ENCODE measurements around the gene MORC1.
A peak's percentile ranks its signal among the peaks of the same experiment; 100 is the strongest.

Gene MORC1

DNA sequence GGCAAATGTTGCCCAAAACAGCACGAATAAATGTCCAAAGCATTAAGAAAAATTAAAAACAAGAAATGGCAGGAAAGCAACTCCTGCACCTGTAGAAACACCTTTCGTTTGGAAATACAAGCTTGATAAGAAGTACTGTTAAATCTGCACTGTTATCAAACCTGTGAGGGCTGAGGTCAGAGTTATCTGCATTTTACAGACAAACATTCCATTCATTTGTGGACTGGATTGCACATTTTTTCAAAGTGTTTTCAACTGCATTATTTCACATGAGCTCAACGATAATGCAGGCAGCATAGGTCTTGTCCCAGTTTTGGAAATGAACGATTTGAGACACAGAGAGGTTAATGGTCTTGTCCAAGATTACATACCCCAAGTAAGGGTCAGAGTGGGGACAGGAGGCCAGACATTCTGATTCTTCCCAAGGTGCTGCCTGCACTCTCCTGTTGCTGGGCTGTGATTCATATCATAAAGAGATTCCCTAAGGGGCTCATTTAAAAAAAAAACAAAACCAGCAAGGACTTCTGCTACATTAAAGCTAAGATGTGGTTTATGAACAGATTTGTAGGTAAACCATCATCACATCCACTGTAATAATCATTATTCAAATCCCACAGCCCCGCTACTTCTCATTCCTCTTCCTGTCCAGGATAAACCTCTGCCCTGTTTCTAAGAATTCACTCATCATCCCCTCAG lies 177.2 kb downstream of the MORC1 start:
- no peak for DNase-seq (ENCODE audit: low read depth in 2 of 2, low spot score in 1 of 2)

DNA sequence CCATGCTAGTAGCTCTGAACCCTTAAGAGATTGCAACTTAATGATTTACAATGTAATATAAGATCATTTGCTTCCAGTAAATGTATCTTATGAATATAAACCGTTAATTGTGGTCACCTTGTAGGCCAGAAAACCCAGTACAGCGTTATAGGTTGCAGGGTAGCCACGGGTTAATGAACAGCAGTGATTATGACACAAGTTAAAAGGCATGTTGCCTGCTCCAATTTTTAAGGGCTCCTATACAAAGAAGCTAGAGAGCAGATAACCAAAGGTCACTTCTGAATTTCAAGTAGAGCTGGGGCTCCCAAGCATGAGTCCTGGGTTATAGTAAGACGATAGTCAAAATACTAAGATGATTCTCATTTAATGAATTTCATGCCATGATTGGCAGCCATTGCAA lies 177.8 kb downstream of the MORC1 start:
- no peak for DNase-seq (ENCODE audit: low read depth in 2 of 2, low spot score in 1 of 2)

DNA sequence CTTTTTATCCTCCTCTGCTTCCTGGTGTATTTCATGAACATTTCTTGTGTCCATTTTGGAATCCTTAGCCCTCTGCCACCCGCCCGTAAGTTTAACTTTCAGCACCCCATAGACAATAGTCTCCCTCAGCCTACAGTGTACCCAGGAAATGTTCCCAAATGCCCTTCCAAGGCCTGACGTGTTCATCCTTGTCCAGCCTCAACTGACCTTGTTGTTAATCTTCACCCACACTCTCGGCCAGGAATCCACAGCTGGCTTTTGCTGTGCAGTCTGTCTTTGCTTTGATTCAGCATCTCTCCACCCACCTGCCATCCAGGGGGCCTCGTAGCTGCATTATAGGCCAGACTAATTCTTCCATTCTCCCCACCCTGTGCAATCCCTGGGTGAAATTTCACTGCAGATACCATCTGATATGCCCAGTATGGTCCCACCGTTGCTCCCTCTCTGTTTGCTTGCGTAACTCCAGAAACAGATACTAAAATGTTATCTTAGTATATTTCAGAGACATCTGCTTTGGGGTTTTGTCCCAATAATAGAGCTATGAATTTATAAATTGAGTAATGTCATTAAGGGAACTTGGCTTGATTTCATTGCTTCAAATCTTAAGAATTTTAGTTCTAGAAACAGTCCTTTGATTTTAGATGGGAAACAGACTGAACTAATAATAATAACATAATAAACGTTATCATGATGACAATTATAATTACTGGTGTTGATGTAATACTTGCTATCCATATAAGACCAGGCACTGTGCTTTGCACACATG lies 180.8 kb downstream of the MORC1 start:
- DNase-seq (ENCODE audit: low read depth in 2 of 2, low spot score in 1 of 2) = no peak

DNA sequence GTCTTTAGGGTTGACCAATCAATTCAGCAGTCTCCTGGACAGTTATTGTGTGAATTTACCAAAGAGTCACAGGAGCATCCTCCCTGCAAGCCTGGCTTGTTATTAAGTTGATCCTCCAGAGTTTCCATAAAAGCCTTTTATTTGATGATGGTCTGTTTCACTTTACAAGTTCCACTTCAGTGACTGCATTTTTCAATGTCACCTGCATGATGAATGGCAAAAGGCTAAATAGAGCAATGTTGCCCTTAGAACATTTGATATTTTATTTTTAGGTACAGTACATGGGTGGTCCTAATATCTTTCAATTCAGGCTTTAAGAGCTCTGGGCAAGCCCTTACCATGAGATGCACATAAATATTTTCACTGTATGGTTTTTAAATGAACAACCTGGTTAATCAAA lies 186.9 kb downstream of the MORC1 start:
- DNase-seq (ENCODE audit: low read depth in 2 of 2, low spot score in 1 of 2) = no peak

DNA sequence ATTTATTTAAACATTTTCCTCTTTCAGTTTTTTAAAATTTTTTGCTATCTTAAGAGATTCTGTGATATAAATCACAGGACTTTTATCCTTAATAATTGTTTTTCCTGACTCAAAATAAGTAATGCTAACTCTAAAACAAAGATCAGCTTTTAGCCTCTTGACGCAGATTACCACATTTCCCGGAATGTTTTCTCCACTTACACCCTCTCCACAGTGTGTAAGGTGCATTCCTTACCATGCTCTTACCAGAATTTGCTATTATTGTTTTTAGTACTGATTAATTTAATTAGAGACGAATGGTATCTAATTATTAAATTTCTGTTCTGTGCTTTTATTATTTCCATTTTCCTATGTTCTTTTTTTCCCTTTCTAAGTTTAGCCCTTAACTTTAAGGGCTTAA lies 199.1 kb downstream of the MORC1 start:
- DNase-seq (ENCODE audit: low read depth in 2 of 2, low spot score in 1 of 2) = no peak

DNA sequence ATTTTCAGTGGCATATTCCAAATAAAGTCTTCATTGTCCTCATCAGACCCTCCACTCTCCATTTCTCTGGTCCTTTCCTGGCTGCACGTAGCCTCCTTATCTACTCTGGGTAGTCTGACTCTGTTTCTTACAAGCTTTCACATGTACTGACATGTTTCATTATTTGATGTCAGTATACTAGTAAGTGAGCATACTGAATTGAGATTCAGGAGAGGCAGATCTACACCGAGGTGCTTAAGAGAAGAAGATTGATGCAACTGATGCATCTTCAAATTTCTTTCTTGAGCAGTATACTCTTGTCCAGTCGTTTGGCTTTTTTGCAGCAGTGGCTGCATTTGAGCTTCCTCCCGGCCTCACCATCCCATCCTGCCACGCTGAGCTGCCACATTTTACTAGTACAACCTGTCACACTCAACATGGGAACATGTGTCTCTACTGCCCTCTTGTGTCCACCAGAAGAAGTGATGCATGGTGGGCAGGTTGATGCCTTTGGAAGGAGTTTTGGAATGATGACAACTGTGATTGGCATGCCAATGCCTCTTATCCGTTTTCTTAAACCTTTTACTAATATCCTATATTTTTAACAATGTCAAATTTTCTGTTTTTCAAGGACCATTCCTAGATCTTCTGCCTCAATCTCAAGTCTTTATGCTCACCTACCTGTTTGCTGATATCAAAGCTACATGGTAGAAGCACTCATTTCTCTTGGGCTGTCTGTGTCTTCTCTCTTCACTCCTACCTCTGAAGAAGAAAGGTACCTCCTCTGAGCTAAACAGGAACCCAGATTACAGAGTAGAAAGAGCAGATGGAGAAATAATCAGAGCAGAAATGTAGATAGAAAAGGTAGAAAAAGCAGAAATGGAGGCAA lies 202.9 kb downstream of the MORC1 start:
- DNase-seq (ENCODE audit: low read depth in 2 of 2, low spot score in 1 of 2) = peak; percentile 10 to 13

DNA sequence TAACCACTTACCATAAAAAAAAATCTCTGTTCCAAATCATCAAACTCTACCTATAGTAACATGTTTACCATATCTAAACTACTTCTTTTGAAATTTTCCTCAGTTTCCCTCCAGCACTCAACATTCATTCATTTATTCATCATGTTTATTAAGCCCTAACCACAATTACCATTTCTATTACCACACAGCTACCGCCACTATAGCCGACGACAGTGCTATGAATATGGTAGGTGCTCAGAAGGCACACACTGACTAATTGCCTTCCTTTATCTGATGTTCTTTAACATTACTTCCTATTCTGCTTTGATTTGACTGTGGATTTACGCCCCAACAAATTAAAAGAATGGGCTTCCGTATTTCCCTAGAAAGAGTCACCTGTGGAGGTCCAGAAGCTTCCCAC lies 208.1 kb downstream of the MORC1 start:
- DNase-seq (ENCODE audit: low read depth in 2 of 2, low spot score in 1 of 2) = no peak
